B cell (primary cell): ENCODE data around the gene IKZF3. TPM values are rescaled to one million over a fixed set of nuclear protein-coding genes. Genes with fewer than 3 reads are reported as not detected.

ENCODE experiments used
- ATAC-seq: fragments of 200-7000 bp; cut with Tn5 transposase; one replicate; pipeline ENCODE4 v1.10.0; 2021; ENCODE audit warnings: low read depth, mild to moderate bottlenecking, moderate number of reproducible peaks, moderate library complexity
- CTCF ChIA-PET: fragments of 350-600 bp; sonication (Branson Sonifier 250); formaldehyde crosslinking; loops from one replicate; lab custom pipeline; 2021; ENCODE audit warnings: antibody characterized with exemption, inconsistent platforms; lab: Charles Lee
- POLR2A ChIA-PET: fragments of 350-600 bp; sonication (Branson Sonifier 250); formaldehyde crosslinking; loops from one replicate; lab custom pipeline; 2021; ENCODE audit warnings: antibody characterized with exemption; lab: Charles Lee
- DNase-seq: peaks from one replicate; pipeline ENCODE4 v3.0.0; 2013
- H2AFZ ChIP-seq: 2 replicates; pipeline ENCODE4 v1.6.1; 2012; ENCODE audit warnings: mild to moderate bottlenecking, low read depth, low read length; ENCODE audit not compliant: insufficient read depth, poor library complexity, severe bottlenecking
- H3K27ac ChIP-seq, 2 donors: 1 replicate in 1 of 2; 2 replicates in 1 of 2; pipeline ENCODE4 v1.5.1; 2012 to 2013; ENCODE audit warnings: low read length in 2 of 2, mild to moderate bottlenecking in 2 of 2, moderate library complexity in 1 of 2
- H3K27me3 ChIP-seq, 4 experiments: fragments of 200-600 bp in 1 of 4; sonication (generic) in 1 of 4; replicated peaks in 1 of 4; 1 replicate in 2 of 4; 2 replicates in 2 of 4; pipeline versions ENCODE4 v1.6.1 to v1.7.0; 2013 to 2016; ENCODE audit warnings: low read length in 3 of 4, mild to moderate bottlenecking in 2 of 4, mixed read lengths in 1 of 4, moderate library complexity in 1 of 4; ENCODE audit not compliant: insufficient read depth in 4 of 4, control insufficient read depth in 3 of 4; ENCODE audit errors: control extremely low read depth in 1 of 4
- H3K36me3 ChIP-seq, 2 experiments: replicated peaks in 1 of 2; 1 replicate in 1 of 2; 2 replicates in 1 of 2; pipeline versions ENCODE4 v1.6.1 to v1.7.1; 2013; ENCODE audit warnings: low read length in 1 of 2; ENCODE audit not compliant: insufficient read depth in 2 of 2, control insufficient read depth in 1 of 2; ENCODE audit errors: control extremely low read depth in 1 of 2, extremely low read depth in 1 of 2
- H3K4me1 ChIP-seq, 2 donors: fragments of 200-600 bp in 1 of 2; sonication (generic) in 1 of 2; 1 replicate in 1 of 2; 2 replicates in 1 of 2; pipeline versions ENCODE4 v1.5.1 to v1.6.1; 2013 to 2017; ENCODE audit warnings: low read length in 2 of 2; ENCODE audit not compliant: control insufficient read depth in 2 of 2, insufficient read depth in 2 of 2
- H3K4me2 ChIP-seq: replicated peaks from 2 replicates; pipeline ENCODE3; 2012; ENCODE audit warnings: mild to moderate bottlenecking, low read depth, low read length; ENCODE audit not compliant: poor library complexity, severe bottlenecking
- H3K4me3 ChIP-seq, 5 experiments: fragments of 200-600 bp in 1 of 5; sonication (generic) in 1 of 5; 1 replicate in 3 of 5; 2 replicates in 2 of 5; pipeline versions ENCODE4 v1.5.1 to v1.7.0; 2011 to 2016; ENCODE audit warnings: low read length in 4 of 5, mild to moderate bottlenecking in 4 of 5, low read depth in 2 of 5, control low read depth in 1 of 5, moderate library complexity in 1 of 5; ENCODE audit not compliant: insufficient read depth in 1 of 5; ENCODE audit errors: control extremely low read depth in 1 of 5, extremely low read depth in 1 of 5
- H3K79me2 ChIP-seq: fragments of 200-600 bp; sonication (generic); one replicate; pipeline ENCODE4 v1.6.0; 2016; ENCODE audit warnings: low read length; ENCODE audit not compliant: control insufficient read depth, insufficient read depth
- H3K9ac ChIP-seq: fragments of 200-600 bp; sonication (generic); 2 replicates; pipeline ENCODE4 v1.6.1; 2017; ENCODE audit warnings: mild to moderate bottlenecking, low read length, moderate library complexity
- H3K9me3 ChIP-seq, 3 donors: one replicate each; pipeline versions ENCODE4 v1.6.1 to v1.7.1; 2013; ENCODE audit warnings: low read length in 2 of 3; ENCODE audit not compliant: control insufficient read depth in 2 of 3, insufficient read depth in 1 of 3; ENCODE audit errors: control extremely low read depth in 1 of 3
- H4K20me1 ChIP-seq: 2 replicates; pipeline ENCODE4 v1.6.0; 2012; ENCODE audit warnings: mild to moderate bottlenecking, low read length; ENCODE audit not compliant: insufficient read depth, control insufficient read depth, poor library complexity, severe bottlenecking
- H3K27ac Mint-ChIP-seq: one replicate; pipeline ENCODE4 v1.8.0; 2021; ENCODE audit warnings: mixed read lengths
- H3K27me3 Mint-ChIP-seq: one replicate; pipeline ENCODE4 v1.8.0; 2021; ENCODE audit warnings: mixed read lengths
- H3K4me1 Mint-ChIP-seq: one replicate; pipeline ENCODE4 v1.8.0; 2021; ENCODE audit warnings: mixed read lengths
- H3K4me3 Mint-ChIP-seq: one replicate; pipeline ENCODE4 v1.8.0; 2021; ENCODE audit warnings: mixed read lengths
- H3K9me3 Mint-ChIP-seq: one replicate; pipeline ENCODE4 v1.8.0; 2022; ENCODE audit warnings: mixed read lengths; ENCODE audit not compliant: insufficient read depth
- EZH2 ChIP-seq: IDR thresholded peaks from 2 replicates; pipeline ENCODE4 v1.6.1; 2012; ENCODE audit warnings: borderline replicate concordance, low read depth, mild to moderate bottlenecking, moderate library complexity, low read length; ENCODE audit not compliant: insufficient read depth, poor library complexity, severe bottlenecking
- WGBS: methylation state at CpG from one replicate; pipeline ENCODE4 v1.1.5; 2013; ENCODE audit warnings: missing lambda C conversion rate; ENCODE audit not compliant: insufficient coverage; 5-methylcytosine and 5-hydroxymethylcytosine counted together
- intact Hi-C: fragments of 100-400 bp; cut with micrococcal nuclease; formaldehyde crosslinking; loops from one replicate; pipeline ENCODE4 v1.10.0; 2022
- polyA plus RNA-seq: library from polyadenylated mRNA; depleted of rRNA; stranded (reverse); fragments of >200 nt; gene quantifications from 2 replicates; pipeline ENCODE4 v1.2.3, GENCODE V29; 2012
- total RNA-seq, 2 donors: library from RNA; stranded (reverse); fragments of 120-200 nt in 1 of 2; gene quantifications; 1 replicate in 1 of 2; 2 replicates in 1 of 2; pipeline versions ENCODE4 v1.2.3 to v1.2.4, GENCODE V29; 2013 to 2022
- TF ChIP-seq, protein P1 (sequence below): fragments of 200-600 bp; IDR thresholded peaks from one replicate; pipeline ENCODE4 v1.8.0; 2022; ENCODE audit warnings: antibody characterized with exemption, mild to moderate bottlenecking

The IKZF3 gene
- total and polyA plus RNA-seq, 2 donors (not counting 1 experiment from before 2014, with no cell fraction given): 63.0 to 178 TPM

DNA sequence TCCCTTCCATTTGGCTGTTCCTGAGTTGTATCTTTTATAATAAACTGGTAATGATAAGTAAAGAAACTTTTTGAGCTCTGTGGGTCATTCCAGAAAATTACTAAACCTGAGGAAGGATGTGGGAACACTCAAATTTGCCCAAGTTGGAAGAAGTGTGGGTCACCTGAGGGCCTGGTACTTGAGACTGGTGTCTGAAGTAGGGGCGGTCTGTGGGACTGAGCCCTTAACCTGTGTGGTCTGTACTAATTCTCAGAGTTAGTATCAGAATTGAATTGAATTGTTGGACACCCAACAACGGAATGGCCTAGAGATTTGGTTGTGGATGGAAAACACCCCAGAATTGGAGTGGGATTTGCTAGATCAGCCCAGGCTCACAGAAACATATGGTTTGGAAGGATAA is 43.1 kb downstream of the IKZF3 start:
- ATAC-seq (no peak), DNase-seq (no peak)
- Histone ChIP-seq H3K4me1 (peaks cover 53 to 54% of the 10 kb centered on the region in 2 donors), H3K36me3 (peaks cover 20 to 93% of the 10 kb centered on the region in 2 experiments), H2AFZ (no peak overlapping the region), H3K9ac (no peak overlapping the region), H3K79me2 (peaks cover 98% of the 10 kb centered on the region), H3K4me2 (peak overlapping the region; percentile 38), H3K27ac (peak overlapping the region; percentile 58 to 85), H4K20me1 (peaks cover 10% of the 10 kb centered on the region), H3K4me3 (no peak overlapping the region), H3K27me3 (no peaks in the 10 kb centered on the region), H3K9me3 (peaks cover 6 to 28% (median 24%) of the 10 kb centered on the region in 3 donors)
- ChIA-PET CTCF (interaction anchor here (1.0 to 2.6 kb wide), 7 partner anchors 26 to 91 kb away, joined by 3 to 10 read pairs (median 5); partner anchors contain the start of gene IKZF3), POLR2A (interaction anchor here (0.6 to 2.3 kb wide), 4 partner anchors 12 to 84 kb away, joined by 3 to 10 read pairs (median 5); no protein-coding TSS in a partner anchor)
- peak overlapping the region; percentile 86 for H3K27ac Mint-ChIP-seq
- H3K9me3 Mint-ChIP-seq: peaks cover 7% of the 10 kb centered on the region
- WGBS: 100% methylated on average over 2 of the region's 2 CpGs
- peak overlapping the region; percentile 56 for H3K4me3 Mint-ChIP-seq
- intact Hi-C loops: loop anchor here (2.0 to 5.0 kb wide), 2 partner anchors 41 to 64 kb away; partner anchors contain the start of gene IKZF3
- H3K27me3 Mint-ChIP-seq: no peaks in the 10 kb centered on the region
- H3K4me1 Mint-ChIP-seq: peaks cover 59% of the 10 kb centered on the region
- TF ChIP-seq EZH2: no peak
- TF ChIP-seq, protein P1, sequence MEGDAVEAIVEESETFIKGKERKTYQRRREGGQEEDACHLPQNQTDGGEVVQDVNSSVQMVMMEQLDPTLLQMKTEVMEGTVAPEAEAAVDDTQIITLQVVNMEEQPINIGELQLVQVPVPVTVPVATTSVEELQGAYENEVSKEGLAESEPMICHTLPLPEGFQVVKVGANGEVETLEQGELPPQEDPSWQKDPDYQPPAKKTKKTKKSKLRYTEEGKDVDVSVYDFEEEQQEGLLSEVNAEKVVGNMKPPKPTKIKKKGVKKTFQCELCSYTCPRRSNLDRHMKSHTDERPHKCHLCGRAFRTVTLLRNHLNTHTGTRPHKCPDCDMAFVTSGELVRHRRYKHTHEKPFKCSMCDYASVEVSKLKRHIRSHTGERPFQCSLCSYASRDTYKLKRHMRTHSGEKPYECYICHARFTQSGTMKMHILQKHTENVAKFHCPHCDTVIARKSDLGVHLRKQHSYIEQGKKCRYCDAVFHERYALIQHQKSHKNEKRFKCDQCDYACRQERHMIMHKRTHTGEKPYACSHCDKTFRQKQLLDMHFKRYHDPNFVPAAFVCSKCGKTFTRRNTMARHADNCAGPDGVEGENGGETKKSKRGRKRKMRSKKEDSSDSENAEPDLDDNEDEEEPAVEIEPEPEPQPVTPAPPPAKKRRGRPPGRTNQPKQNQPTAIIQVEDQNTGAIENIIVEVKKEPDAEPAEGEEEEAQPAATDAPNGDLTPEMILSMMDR: no peak

DNA sequence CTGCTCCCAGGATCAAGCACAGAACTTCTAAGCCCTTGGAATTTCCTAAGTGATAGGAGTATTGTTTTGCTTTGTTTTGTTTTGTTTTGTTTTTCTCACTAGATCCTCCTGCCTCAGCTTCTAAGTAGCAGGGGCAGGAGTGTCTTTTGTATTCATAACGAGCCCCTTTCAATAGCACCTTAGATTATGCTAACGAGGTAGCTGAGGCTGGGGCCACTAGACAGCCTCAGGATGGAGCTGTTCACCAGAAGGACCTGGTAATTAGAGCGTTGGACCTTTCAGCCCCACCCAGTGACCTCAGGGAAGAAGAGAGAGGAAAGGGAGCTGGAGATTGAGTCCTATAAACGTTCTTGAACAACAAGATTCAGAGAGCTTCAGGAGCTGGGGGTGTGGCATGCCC is 43.6 kb downstream of the IKZF3 start:
- Mint-ChIP-seq H3K9me3 (peaks cover 7% of the 10 kb centered on the region), H3K4me1 (peaks cover 61% of the 10 kb centered on the region), H3K4me3 (peak overlapping the region; percentile 40), H3K27me3 (no peaks in the 10 kb centered on the region), H3K27ac (peak overlapping the region; percentile 86)
- POLR2A ChIA-PET: interaction anchor here (1.0 to 1.1 kb wide), 2 partner anchors 11 to 26 kb away, joined by 3 to 5 read pairs; no protein-coding TSS in a partner anchor
- Histone ChIP-seq H4K20me1 (peaks cover 10% of the 10 kb centered on the region), H3K4me1 (peaks cover 53 to 54% of the 10 kb centered on the region in 2 donors), H3K79me2 (peaks cover 98% of the 10 kb centered on the region), H3K27me3 (no peaks in the 10 kb centered on the region), H3K4me3 (no peak overlapping the region), H3K9ac (peak overlapping the region; percentile 11), H3K27ac (peak overlapping the region; percentile 58 to 85), H2AFZ (no peak overlapping the region), H3K9me3 (peaks cover 5 to 28% (median 24%) of the 10 kb centered on the region in 3 donors), H3K4me2 (peak overlapping the region; percentile 38), H3K36me3 (peaks cover 18 to 93% of the 10 kb centered on the region in 2 experiments)
- CTCF ChIA-PET: interaction anchor here (1.8 to 2.6 kb wide), 5 partner anchors 26 to 91 kb away, joined by 4 to 10 read pairs (median 6); partner anchors contain the start of gene IKZF3
- ATAC-seq: no peak
- DNase-seq: no peak
- TF ChIP-seq EZH2: no peak
- intact Hi-C loops: loop anchor here (2.0 to 5.0 kb wide), 2 partner anchors 42 to 64 kb away; partner anchors contain the start of gene IKZF3
- 100% methylated on average over 2 of the region's 4 CpGs for WGBS
